HFFc6 (cell line): ENCODE results near the gene EID1. TPM values are rescaled to one million over a fixed set of nuclear protein-coding genes. Genes with fewer than 3 reads are reported as not detected.
"Not testable (repeated sequence)": the region's sequence is repeated elsewhere in the genome, so short reads cannot be mapped to it uniquely, and the experiment has no call there.

Source experiments
- DNase-seq: peaks from one replicate; pipeline ENCODE4 v3.0.0-alpha.2; 2018
- H3K27ac Mint-ChIP-seq: 2 replicates; pipeline ENCODE4 v1.8.0; 2020; ENCODE audit warnings: mild to moderate bottlenecking, mixed read lengths
- H3K27me3 Mint-ChIP-seq: 2 replicates; pipeline ENCODE4 v1.8.0; 2021; ENCODE audit warnings: mild to moderate bottlenecking, moderate library complexity, mixed read lengths; ENCODE audit not compliant: insufficient read depth
- H3K36me3 Mint-ChIP-seq: 2 replicates; pipeline ENCODE4 v1.8.0; 2021; ENCODE audit warnings: low read depth, mixed read lengths
- H3K4me1 Mint-ChIP-seq: 2 replicates; pipeline ENCODE4 v1.8.0; 2020; ENCODE audit warnings: low read depth, mixed read lengths
- H3K4me3 Mint-ChIP-seq: 2 replicates; pipeline ENCODE4 v1.8.0; 2020; ENCODE audit warnings: mild to moderate bottlenecking, moderate library complexity, mixed read lengths
- H3K9me3 Mint-ChIP-seq: 2 replicates; pipeline ENCODE4 v1.8.0; 2020; ENCODE audit warnings: mild to moderate bottlenecking, mixed read lengths
- total RNA-seq, 6 experiments: library from RNA; stranded (reverse); fragmentation: NEBNext Ultra II Directional; extraction: Animal tissue kit (Norgen Biotek cat#: 25700); gene quantifications; 2 replicates in 1 of 6; 3 replicates in 5 of 6; pipeline ENCODE4 v1.2.3, GENCODE V29; 2021
- TF ChIP-seq, protein P1 (sequence below): fragments of 200-600 bp; sonication (generic); IDR thresholded peaks from 2 replicates; pipeline ENCODE4 v1.5.0; 2021; ENCODE audit warnings: antibody characterized with exemption, mild to moderate bottlenecking

Gene EID1
- total RNA-seq, 6 experiments from 2014 or later: 218 to 281 (median 242) TPM

GRCh38 chr15:48834756-48835155 lies 43.2 kb upstream of the EID1 start:
- TF ChIP-seq, protein P1, sequence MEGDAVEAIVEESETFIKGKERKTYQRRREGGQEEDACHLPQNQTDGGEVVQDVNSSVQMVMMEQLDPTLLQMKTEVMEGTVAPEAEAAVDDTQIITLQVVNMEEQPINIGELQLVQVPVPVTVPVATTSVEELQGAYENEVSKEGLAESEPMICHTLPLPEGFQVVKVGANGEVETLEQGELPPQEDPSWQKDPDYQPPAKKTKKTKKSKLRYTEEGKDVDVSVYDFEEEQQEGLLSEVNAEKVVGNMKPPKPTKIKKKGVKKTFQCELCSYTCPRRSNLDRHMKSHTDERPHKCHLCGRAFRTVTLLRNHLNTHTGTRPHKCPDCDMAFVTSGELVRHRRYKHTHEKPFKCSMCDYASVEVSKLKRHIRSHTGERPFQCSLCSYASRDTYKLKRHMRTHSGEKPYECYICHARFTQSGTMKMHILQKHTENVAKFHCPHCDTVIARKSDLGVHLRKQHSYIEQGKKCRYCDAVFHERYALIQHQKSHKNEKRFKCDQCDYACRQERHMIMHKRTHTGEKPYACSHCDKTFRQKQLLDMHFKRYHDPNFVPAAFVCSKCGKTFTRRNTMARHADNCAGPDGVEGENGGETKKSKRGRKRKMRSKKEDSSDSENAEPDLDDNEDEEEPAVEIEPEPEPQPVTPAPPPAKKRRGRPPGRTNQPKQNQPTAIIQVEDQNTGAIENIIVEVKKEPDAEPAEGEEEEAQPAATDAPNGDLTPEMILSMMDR: no peak
- Mint-ChIP-seq H3K27ac (no peak overlapping the region), H3K36me3 (peaks cover 15% of the 10 kb centered on the region), H3K4me1 (no peaks in the 10 kb centered on the region), H3K4me3 (no peak overlapping the region), H3K27me3 (no peaks in the 10 kb centered on the region), H3K9me3 (peaks cover 15% of the 10 kb centered on the region)
- no peak for DNase-seq

DNA sequence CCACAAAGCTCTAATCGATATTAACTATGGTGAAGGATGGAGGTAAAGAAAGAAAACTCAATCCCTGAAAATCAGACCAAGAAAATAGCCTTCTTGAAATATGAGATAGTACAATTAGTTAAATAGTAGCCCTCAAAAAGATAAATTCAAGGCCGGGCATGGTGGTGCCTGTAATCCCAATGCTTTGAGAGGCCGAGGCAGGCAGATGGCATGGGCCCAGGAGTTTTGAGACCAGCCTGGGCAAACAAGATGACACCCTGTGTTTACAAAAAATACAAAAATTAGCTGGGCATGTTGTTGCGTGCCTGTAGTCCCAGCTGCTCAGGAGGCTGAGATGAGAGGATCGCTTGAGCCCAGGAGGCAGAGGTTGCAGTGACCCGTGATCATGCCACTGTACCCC lies 35.4 kb upstream of the EID1 start:
- Mint-ChIP-seq H3K36me3 (peaks cover 5% of the 10 kb centered on the region), H3K27me3 (no peaks in the 10 kb centered on the region), H3K4me1 (no peaks in the 10 kb centered on the region), H3K27ac (no peak overlapping the region), H3K4me3 (no peak overlapping the region), H3K9me3 (no peaks in the 10 kb centered on the region)
- DNase-seq: no peak
- TF ChIP-seq, protein P1: no peak

- no peak overlapping the region for H3K27ac Mint-ChIP-seq
- no peaks in the 10 kb centered on the region for H3K27me3 Mint-ChIP-seq
- no peak for DNase-seq
- H3K36me3 Mint-ChIP-seq: peaks cover 5% of the 10 kb centered on the region
- no peaks in the 10 kb centered on the region for H3K4me1 Mint-ChIP-seq
- no peaks in the 10 kb centered on the region for H3K9me3 Mint-ChIP-seq
- H3K4me3 Mint-ChIP-seq: no peak overlapping the region
- TF ChIP-seq, protein P1: no peak
These were observed 32.8 kb upstream of the EID1 start for GRCh38 chr15:48845123-48845522.

DNA sequence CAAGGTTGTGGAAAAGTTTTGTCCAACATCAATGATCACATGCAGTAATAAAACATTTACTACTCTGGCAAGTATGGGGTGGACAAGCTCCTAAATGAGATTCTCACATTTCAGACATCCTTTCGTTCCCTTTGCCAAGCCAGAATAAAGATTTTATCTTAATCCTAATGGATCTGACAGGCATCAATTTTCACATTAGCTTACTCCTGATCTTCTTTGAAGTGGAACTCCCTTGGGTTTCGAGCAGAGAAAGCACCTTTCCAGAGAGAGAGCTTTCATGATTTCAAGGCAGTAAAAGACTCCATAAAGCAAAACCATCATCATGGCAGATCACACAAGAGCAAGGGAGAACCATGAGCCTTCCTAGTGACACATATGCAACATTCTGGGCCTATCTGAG lies 27.3 kb upstream of the EID1 start:
- TF ChIP-seq, protein P1: no peak
- Mint-ChIP-seq H3K27ac (no peak overlapping the region), H3K9me3 (no peaks in the 10 kb centered on the region), H3K36me3 (peaks cover 4% of the 10 kb centered on the region; the same call in 1 of the 2 replicates), H3K27me3 (no peaks in the 10 kb centered on the region), H3K4me3 (no peak overlapping the region), H3K4me1 (peaks cover 16% of the 10 kb centered on the region)
- DNase-seq: no peak

- Mint-ChIP-seq H3K36me3 (peaks cover 4% of the 10 kb centered on the region; the same call in 1 of the 2 replicates), H3K27me3 (no peaks in the 10 kb centered on the region), H3K9me3 (no peaks in the 10 kb centered on the region), H3K4me1 (peaks cover 29% of the 10 kb centered on the region), H3K4me3 (no peak overlapping the region), H3K27ac (no peak overlapping the region)
- TF ChIP-seq, protein P1: no peak
- no peak for DNase-seq
These were observed 26.0 kb upstream of the EID1 start for GRCh38 chr15:48851956-48852355.

GRCh38 chr15:48854434-48854833 lies 23.5 kb upstream of the EID1 start:
- H3K27ac Mint-ChIP-seq, H3K9me3 Mint-ChIP-seq, H3K27me3 Mint-ChIP-seq, H3K36me3 Mint-ChIP-seq, H3K4me3 Mint-ChIP-seq, DNase-seq: not testable (repeated sequence)
- H3K4me1 Mint-ChIP-seq: peaks cover 52% of the 10 kb centered on the region
